Right lung (tissue), 5 donors: Measurements from ENCODE around the gene ZBTB26. TPM values are rescaled to one million over a fixed set of nuclear protein-coding genes. Genes with fewer than 3 reads are reported as not detected.

Experiments used
- polyA plus RNA-seq, 5 donors: library from polyadenylated mRNA; unstranded; fragments of 120-200 nt; gene quantifications; one replicate each; pipeline versions ENCODE4 v1.2.1 to v1.2.3, GENCODE V29; 2013; ENCODE audit warnings: inconsistent platforms in 1 of 5, low replicate concordance in 1 of 5; ENCODE audit not compliant: insufficient read length in 5 of 5, insufficient read depth in 1 of 5

Gene ZBTB26
- polyA plus RNA-seq, 5 donors: 14.5 to 23.5 (median 20.3) TPM

Other genes with a start within 250 kb of the ZBTB26 start
- not detected for gene OR1L4, start 207.5 kb downstream of the ZBTB26 start, polyA plus RNA-seq
- not detected for gene OR1L6, start 189.2 kb downstream of the ZBTB26 start, polyA plus RNA-seq
- not detected for gene OR5C1, start 142.6 kb downstream of the ZBTB26 start, polyA plus RNA-seq
- gene OR1K1, start 131.4 kb downstream of the ZBTB26 start, polyA plus RNA-seq: not detected
- 10 to 100 TPM; 35.9 to 48.6 (median 40.2) TPM for gene PDCL, start 102.9 kb downstream of the ZBTB26 start, polyA plus RNA-seq
- gene RC3H2, start 26.2 kb downstream of the ZBTB26 start, polyA plus RNA-seq: 10 to 100 TPM; 27.6 to 44.1 (median 41.7) TPM
- 10 to 100 TPM; 11.6 to 19.2 (median 13.8) TPM for gene ZBTB6, start 18.2 kb downstream of the ZBTB26 start, polyA plus RNA-seq
- gene RABGAP1, start 9.5 kb upstream of the ZBTB26 start, polyA plus RNA-seq: 10 to 100 TPM; 58.5 to 89.0 (median 77.3) TPM
- gene GPR21, start 102.2 kb upstream of the ZBTB26 start, polyA plus RNA-seq: under 1 TPM in 4 of 5 donors, not detected in 1; 0.15 to 0.71 (median 0.36) TPM